Smooth muscle cell (in vitro differentiated cells): ENCODE data around the gene OR8J1. TPM values are rescaled to one million over a fixed set of nuclear protein-coding genes. Genes with fewer than 3 reads are reported as not detected.

ENCODE experiments used
- DNase-seq: peaks from one replicate; lab custom pipeline; 2025; ENCODE audit not compliant: unreplicated experiment; lab: John Stamatoyannopoulos, UW
- H2AFZ ChIP-seq: fragments of 200-600 bp; sonication (generic); 2 replicates; pipeline ENCODE4 v1.6.0; 2016; ENCODE audit warnings: antibody characterized with exemption, low read depth, mild to moderate bottlenecking
- H3F3A ChIP-seq: fragments of 200-600 bp; sonication (generic); 2 replicates; pipeline ENCODE4 v1.6.0; 2017; ENCODE audit warnings: antibody characterized with exemption, low read depth
- H3K27ac ChIP-seq: fragments of 200-600 bp; sonication (generic); 2 replicates; pipeline ENCODE4 v1.5.1; 2016; ENCODE audit warnings: low read depth, mild to moderate bottlenecking
- H3K27me3 ChIP-seq: fragments of 200-600 bp; sonication (generic); 2 replicates; pipeline ENCODE4 v1.6.1; 2016; ENCODE audit warnings: low read depth, mild to moderate bottlenecking
- H3K36me3 ChIP-seq: fragments of 200-600 bp; sonication (generic); 2 replicates; pipeline ENCODE4 v1.5.1; 2016; ENCODE audit warnings: low read depth
- H3K4me1 ChIP-seq: fragments of 200-600 bp; sonication (generic); 2 replicates; pipeline ENCODE4 v1.5.1; 2016; ENCODE audit warnings: low read depth
- H3K4me2 ChIP-seq: fragments of 200-600 bp; sonication (generic); 2 replicates; pipeline ENCODE4 v1.6.0; 2016; ENCODE audit warnings: mild to moderate bottlenecking
- H3K4me3 ChIP-seq: fragments of 200-600 bp; sonication (generic); 2 replicates; pipeline ENCODE4 v1.5.1; 2016; ENCODE audit warnings: mild to moderate bottlenecking
- H3K79me2 ChIP-seq: fragments of 200-600 bp; sonication (generic); 2 replicates; pipeline ENCODE4 v1.6.0; 2016; ENCODE audit warnings: low read depth, mild to moderate bottlenecking
- H3K9ac ChIP-seq: fragments of 200-600 bp; sonication (generic); 2 replicates; pipeline ENCODE4 v1.6.0; 2016; ENCODE audit warnings: low read depth
- H3K9me3 ChIP-seq: fragments of 200-600 bp; sonication (generic); replicated peaks from 2 replicates; pipeline ENCODE4 v1.5.1; 2016; ENCODE audit warnings: low read depth
- H4K20me1 ChIP-seq: fragments of 200-600 bp; sonication (generic); 2 replicates; pipeline ENCODE4 v1.6.0; 2016; ENCODE audit warnings: low read depth
- WGBS: methylation state at CpG from one replicate; pipeline ENCODE4 v1.1.7; 2016; ENCODE audit warnings: low lambda C conversion rate; 5-methylcytosine and 5-hydroxymethylcytosine counted together
- polyA plus RNA-seq: library from polyadenylated mRNA; unstranded; fragments of >200 nt; fragmentation: Nextera tagmentation; extraction: Ambion mirVana; gene quantifications from 2 replicates; pipeline ENCODE4 v1.2.1, GENCODE V29; 2016
- total RNA-seq: library from RNA; depleted of rRNA; stranded (reverse); fragments of >200 nt; gene quantifications from 2 replicates; pipeline ENCODE4 v1.2.3, GENCODE V29; 2014
- TF ChIP-seq, protein P1 (sequence below): fragments of 200-600 bp; sonication (generic); IDR thresholded peaks from 2 replicates; pipeline ENCODE4 v1.5.1; 2017; ENCODE audit warnings: borderline replicate concordance, mild to moderate bottlenecking, antibody characterized with exemption; ENCODE audit not compliant: insufficient read depth, poor library complexity, severe bottlenecking

The OR8J1 gene
- total and polyA plus RNA-seq, 2 experiments from 2014 or later: not detected

DNA sequence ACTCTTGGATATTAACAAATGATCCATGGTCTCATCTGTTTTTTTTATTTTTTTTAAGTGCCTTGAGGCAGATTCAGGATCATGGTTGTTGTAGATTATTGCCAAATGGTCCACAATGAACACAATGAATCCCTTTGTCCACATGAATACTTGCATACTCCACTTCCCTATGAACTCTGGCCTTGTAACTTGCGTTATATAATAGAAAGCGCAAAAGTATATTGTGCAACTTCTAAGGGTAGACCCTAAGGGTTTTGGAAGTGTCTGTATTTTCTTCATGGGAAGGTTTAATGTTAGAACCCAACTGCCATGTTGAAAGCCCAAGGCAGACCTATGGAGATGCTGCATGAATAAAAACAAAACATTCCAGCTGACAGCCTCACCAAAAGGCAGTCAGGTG is 50.3 kb downstream of the OR8J1 start:
- WGBS: 93% methylated on average over 2 of the region's 2 CpGs
- Histone ChIP-seq H3K36me3 (no peaks in the 10 kb centered on the region), H4K20me1 (no peaks in the 10 kb centered on the region), H2AFZ (no peak overlapping the region), H3K9ac (no peak overlapping the region), H3K79me2 (no peaks in the 10 kb centered on the region), H3K27me3 (no peaks in the 10 kb centered on the region), H3K9me3 (no peaks in the 10 kb centered on the region), H3F3A (no peaks in the 10 kb centered on the region), H3K4me1 (no peaks in the 10 kb centered on the region), H3K4me3 (no peak overlapping the region), H3K4me2 (no peak overlapping the region), H3K27ac (no peak overlapping the region)
- no peak for DNase-seq
- TF ChIP-seq, protein P1, sequence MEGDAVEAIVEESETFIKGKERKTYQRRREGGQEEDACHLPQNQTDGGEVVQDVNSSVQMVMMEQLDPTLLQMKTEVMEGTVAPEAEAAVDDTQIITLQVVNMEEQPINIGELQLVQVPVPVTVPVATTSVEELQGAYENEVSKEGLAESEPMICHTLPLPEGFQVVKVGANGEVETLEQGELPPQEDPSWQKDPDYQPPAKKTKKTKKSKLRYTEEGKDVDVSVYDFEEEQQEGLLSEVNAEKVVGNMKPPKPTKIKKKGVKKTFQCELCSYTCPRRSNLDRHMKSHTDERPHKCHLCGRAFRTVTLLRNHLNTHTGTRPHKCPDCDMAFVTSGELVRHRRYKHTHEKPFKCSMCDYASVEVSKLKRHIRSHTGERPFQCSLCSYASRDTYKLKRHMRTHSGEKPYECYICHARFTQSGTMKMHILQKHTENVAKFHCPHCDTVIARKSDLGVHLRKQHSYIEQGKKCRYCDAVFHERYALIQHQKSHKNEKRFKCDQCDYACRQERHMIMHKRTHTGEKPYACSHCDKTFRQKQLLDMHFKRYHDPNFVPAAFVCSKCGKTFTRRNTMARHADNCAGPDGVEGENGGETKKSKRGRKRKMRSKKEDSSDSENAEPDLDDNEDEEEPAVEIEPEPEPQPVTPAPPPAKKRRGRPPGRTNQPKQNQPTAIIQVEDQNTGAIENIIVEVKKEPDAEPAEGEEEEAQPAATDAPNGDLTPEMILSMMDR: no peak

DNA sequence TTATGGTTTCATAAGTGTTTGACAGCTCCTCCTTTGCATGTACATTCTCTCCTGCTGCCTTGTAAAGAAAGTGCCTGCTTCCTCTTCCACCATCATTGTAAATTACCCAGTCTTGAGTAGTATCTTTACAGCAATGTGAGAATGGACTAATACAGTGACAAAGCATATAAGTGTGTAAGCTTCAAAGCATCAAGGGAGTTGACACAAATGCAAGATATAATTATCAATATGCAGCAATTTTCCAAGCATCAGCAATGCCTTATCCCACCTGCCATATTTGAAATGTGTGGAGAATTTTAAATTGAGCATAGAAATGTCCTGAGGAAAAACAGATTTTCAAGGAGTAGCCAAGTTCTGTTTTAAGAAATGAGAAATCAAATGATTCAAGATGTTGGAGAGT is 56.7 kb downstream of the OR8J1 start:
- no peaks in the 10 kb centered on the region for H3K27me3 ChIP-seq
- H3K9me3 ChIP-seq: no peaks in the 10 kb centered on the region
- H3K4me2 ChIP-seq: no peak overlapping the region
- H2AFZ ChIP-seq: no peak overlapping the region
- no peak overlapping the region for H3K4me3 ChIP-seq
- H3F3A ChIP-seq: no peaks in the 10 kb centered on the region
- no peaks in the 10 kb centered on the region for H4K20me1 ChIP-seq
- no peaks in the 10 kb centered on the region for H3K4me1 ChIP-seq
- H3K36me3 ChIP-seq: no peaks in the 10 kb centered on the region
- no peaks in the 10 kb centered on the region for H3K79me2 ChIP-seq
- H3K27ac ChIP-seq: no peak overlapping the region
- TF ChIP-seq, protein P1: no peak
- no peak for DNase-seq
- H3K9ac ChIP-seq: no peak overlapping the region

Other genes with a start within 250 kb of the OR8J1 start
- not detected in 2 replicates for gene OR8H3, start 231.9 kb upstream of the OR8J1 start, total RNA-seq
- gene OR8H3, start 231.9 kb upstream of the OR8J1 start, polyA plus RNA-seq: not detected in 2 replicates
- not detected in 2 replicates for gene OR8J3, start 214.1 kb upstream of the OR8J1 start, total RNA-seq
- not detected in 2 replicates for gene OR8J3, start 214.1 kb upstream of the OR8J1 start, polyA plus RNA-seq
- gene OR8K5, start 194.0 kb upstream of the OR8J1 start, total RNA-seq: not detected in 2 replicates
- not detected in 2 replicates for gene OR8K5, start 194.0 kb upstream of the OR8J1 start, polyA plus RNA-seq
- gene OR5J2, start 177.7 kb upstream of the OR8J1 start, total RNA-seq: not detected in 2 replicates
- gene OR5J2, start 177.7 kb upstream of the OR8J1 start, polyA plus RNA-seq: not detected in 2 replicates
- gene OR5T2, start 120.0 kb upstream of the OR8J1 start, total RNA-seq: not detected in 2 replicates
- gene OR5T2, start 120.0 kb upstream of the OR8J1 start, polyA plus RNA-seq: not detected in 2 replicates
- gene OR5T3, start 102.0 kb upstream of the OR8J1 start, total RNA-seq: not detected in 2 replicates
- not detected in 2 replicates for gene OR5T3, start 102.0 kb upstream of the OR8J1 start, polyA plus RNA-seq
- gene OR5T1, start 80.1 kb upstream of the OR8J1 start, total RNA-seq: not detected in 2 replicates
- gene OR5T1, start 80.1 kb upstream of the OR8J1 start, polyA plus RNA-seq: not detected in 2 replicates
- gene OR8H1, start 62.0 kb upstream of the OR8J1 start, total RNA-seq: not detected in 2 replicates
- gene OR8H1, start 62.0 kb upstream of the OR8J1 start, polyA plus RNA-seq: not detected in 2 replicates
- not detected in 2 replicates for gene OR8K3, start 39.1 kb upstream of the OR8J1 start, total RNA-seq
- gene OR8K3, start 39.1 kb upstream of the OR8J1 start, polyA plus RNA-seq: not detected in 2 replicates
- gene OR8K1, start 8.3 kb upstream of the OR8J1 start, total RNA-seq: not detected in 2 replicates
- not detected in 2 replicates for gene OR8K1, start 8.3 kb upstream of the OR8J1 start, polyA plus RNA-seq
- not detected in 2 replicates for gene OR8U1, start 21.3 kb downstream of the OR8J1 start, total RNA-seq
- gene OR8U1, start 21.3 kb downstream of the OR8J1 start, polyA plus RNA-seq: not detected in 2 replicates
- not detected in 2 replicates for gene OR5AL1, start 58.4 kb downstream of the OR8J1 start, total RNA-seq
- gene OR5AL1, start 58.4 kb downstream of the OR8J1 start, polyA plus RNA-seq: not detected in 2 replicates
- not detected in 2 replicates for gene OR5M3, start 119.1 kb downstream of the OR8J1 start, total RNA-seq
- not detected in 2 replicates for gene OR5M3, start 119.1 kb downstream of the OR8J1 start, polyA plus RNA-seq
- gene OR5M8, start 137.1 kb downstream of the OR8J1 start, total RNA-seq: not detected in 2 replicates
- not detected in 2 replicates for gene OR5M8, start 137.1 kb downstream of the OR8J1 start, polyA plus RNA-seq
- gene OR5M11, start 189.0 kb downstream of the OR8J1 start, total RNA-seq: not detected in 2 replicates
- not detected in 2 replicates for gene OR5M11, start 189.0 kb downstream of the OR8J1 start, polyA plus RNA-seq
- not detected in 2 replicates for gene OR5M10, start 223.4 kb downstream of the OR8J1 start, total RNA-seq
- gene OR5M10, start 223.4 kb downstream of the OR8J1 start, polyA plus RNA-seq: not detected in 2 replicates